Smooth muscle cell (in vitro differentiated cells): ENCODE measurements around the gene STAG3. TPM values are rescaled to one million over a fixed set of nuclear protein-coding genes. Genes with fewer than 3 reads are reported as not detected.

Experiments
- DNase-seq: peaks from one replicate; lab custom pipeline; 2025; ENCODE audit not compliant: unreplicated experiment; lab: John Stamatoyannopoulos, UW
- H2AFZ ChIP-seq: fragments of 200-600 bp; sonication (generic); 2 replicates; pipeline ENCODE4 v1.6.0; 2016; ENCODE audit warnings: antibody characterized with exemption, low read depth, mild to moderate bottlenecking
- H3F3A ChIP-seq: fragments of 200-600 bp; sonication (generic); 2 replicates; pipeline ENCODE4 v1.6.0; 2017; ENCODE audit warnings: antibody characterized with exemption, low read depth
- H3K27ac ChIP-seq: fragments of 200-600 bp; sonication (generic); 2 replicates; pipeline ENCODE4 v1.5.1; 2016; ENCODE audit warnings: low read depth, mild to moderate bottlenecking
- H3K27me3 ChIP-seq: fragments of 200-600 bp; sonication (generic); 2 replicates; pipeline ENCODE4 v1.6.1; 2016; ENCODE audit warnings: low read depth, mild to moderate bottlenecking
- H3K36me3 ChIP-seq: fragments of 200-600 bp; sonication (generic); 2 replicates; pipeline ENCODE4 v1.5.1; 2016; ENCODE audit warnings: low read depth
- H3K4me1 ChIP-seq: fragments of 200-600 bp; sonication (generic); 2 replicates; pipeline ENCODE4 v1.5.1; 2016; ENCODE audit warnings: low read depth
- H3K4me2 ChIP-seq: fragments of 200-600 bp; sonication (generic); 2 replicates; pipeline ENCODE4 v1.6.0; 2016; ENCODE audit warnings: mild to moderate bottlenecking
- H3K4me3 ChIP-seq: fragments of 200-600 bp; sonication (generic); 2 replicates; pipeline ENCODE4 v1.5.1; 2016; ENCODE audit warnings: mild to moderate bottlenecking
- H3K79me2 ChIP-seq: fragments of 200-600 bp; sonication (generic); 2 replicates; pipeline ENCODE4 v1.6.0; 2016; ENCODE audit warnings: low read depth, mild to moderate bottlenecking
- H3K9ac ChIP-seq: fragments of 200-600 bp; sonication (generic); 2 replicates; pipeline ENCODE4 v1.6.0; 2016; ENCODE audit warnings: low read depth
- H3K9me3 ChIP-seq: fragments of 200-600 bp; sonication (generic); replicated peaks from 2 replicates; pipeline ENCODE4 v1.5.1; 2016; ENCODE audit warnings: low read depth
- H4K20me1 ChIP-seq: fragments of 200-600 bp; sonication (generic); 2 replicates; pipeline ENCODE4 v1.6.0; 2016; ENCODE audit warnings: low read depth
- CTCF ChIP-seq: fragments of 200-600 bp; sonication (generic); IDR thresholded peaks from 2 replicates; pipeline ENCODE4 v1.5.1; 2017; ENCODE audit warnings: borderline replicate concordance, mild to moderate bottlenecking, antibody characterized with exemption; ENCODE audit not compliant: insufficient read depth, poor library complexity, severe bottlenecking
- WGBS: methylation state at CpG from one replicate; pipeline ENCODE4 v1.1.7; 2016; ENCODE audit warnings: low lambda C conversion rate; 5-methylcytosine and 5-hydroxymethylcytosine counted together
- polyA plus RNA-seq: library from polyadenylated mRNA; unstranded; fragments of >200 nt; fragmentation: Nextera tagmentation; extraction: Ambion mirVana; gene quantifications from 2 replicates; pipeline ENCODE4 v1.2.1, GENCODE V29; 2016
- total RNA-seq: library from RNA; depleted of rRNA; stranded (reverse); fragments of >200 nt; gene quantifications from 2 replicates; pipeline ENCODE4 v1.2.3, GENCODE V29; 2014

Gene STAG3
- total and polyA plus RNA-seq, 2 experiments from 2014 or later: 0.04 to 0.96 TPM

GRCh38 chr7:100157334-100158228, 20.1 kb upstream of the STAG3 start:
- Histone ChIP-seq H3K36me3 (no peaks in the 10 kb centered on the region), H3K4me3 (peak overlapping the region; percentile 100), H3K9ac (peak overlapping the region; percentile 86), H3F3A (peaks cover 10% of the 10 kb centered on the region), H3K9me3 (no peaks in the 10 kb centered on the region), H4K20me1 (peaks cover 27% of the 10 kb centered on the region), H3K27me3 (no peaks in the 10 kb centered on the region), H3K27ac (peak overlapping the region; percentile 50), H3K4me1 (peaks cover 9% of the 10 kb centered on the region), H3K79me2 (no peaks in the 10 kb centered on the region), H2AFZ (no peak overlapping the region), H3K4me2 (peak overlapping the region; percentile 99)
- DNase-seq: no peak
- no peak for TF ChIP-seq CTCF
- 30% methylated on average over 19 of the region's 32 CpGs for WGBS

- Histone ChIP-seq H3F3A (peaks cover 10% of the 10 kb centered on the region), H3K9me3 (no peaks in the 10 kb centered on the region), H2AFZ (peak within 1 kb of the TSS; percentile 83), H3K27me3 (no peaks in the 10 kb centered on the region), H3K4me3 (peak within 1 kb of the TSS; percentile 100), H3K79me2 (no peaks in the 10 kb centered on the region), H3K9ac (peak within 1 kb of the TSS; percentile 86), H3K4me2 (peak within 1 kb of the TSS; percentile 99), H3K27ac (peak within 1 kb of the TSS; percentile 50), H3K36me3 (no peaks in the 10 kb centered on the region), H4K20me1 (peaks cover 27% of the 10 kb centered on the region), H3K4me1 (peaks cover 9% of the 10 kb centered on the region)
- 11% methylated on average over 31 of the region's 87 CpGs for WGBS
- TF ChIP-seq CTCF: no peak
- peak; percentile 82 for DNase-seq
These were observed 19.3 kb upstream of the STAG3 start, which contains the start of gene TRAPPC14 for GRCh38 chr7:100158229-100159098. Gene TRAPPC14, minus strand, starts transcription at chr7:100158723. Its CDS starts 224 bp downstream, at chr7:100158499.

GRCh38 chr7:100159099-100159623, 18.6 kb upstream of the STAG3 start:
- Histone ChIP-seq H3K79me2 (no peaks in the 10 kb centered on the region), H3K4me1 (peaks cover 9% of the 10 kb centered on the region), H3K9ac (no peak overlapping the region), H4K20me1 (peaks cover 27% of the 10 kb centered on the region), H3F3A (peaks cover 10% of the 10 kb centered on the region), H3K4me2 (peak overlapping the region; percentile 99), H3K27me3 (no peaks in the 10 kb centered on the region), H3K4me3 (peak overlapping the region; percentile 100), H3K27ac (peak overlapping the region; percentile 7), H3K36me3 (no peaks in the 10 kb centered on the region), H3K9me3 (no peaks in the 10 kb centered on the region), H2AFZ (peak overlapping the region; percentile 52)
- no peak for DNase-seq
- TF ChIP-seq CTCF: no peak
- WGBS: 87% methylated on average over 7 of the region's 7 CpGs
